Skeletal muscle satellite cell (primary cell): Measurements from ENCODE around the gene WIPF2.
"Not testable (repeated sequence)": the region's sequence is repeated elsewhere in the genome, so short reads cannot be mapped to it uniquely, and the experiment has no call there.

Experiments used
- H3K27me3 ChIP-seq: 2 replicates; pipeline ENCODE4 v1.7.0; 2013; ENCODE audit warnings: low read length; ENCODE audit not compliant: control insufficient read depth, insufficient read depth
- H3K36me3 ChIP-seq: 2 replicates; pipeline ENCODE4 v1.7.0; 2013; ENCODE audit warnings: mild to moderate bottlenecking, control low read depth, low read length; ENCODE audit not compliant: insufficient read depth
- H3K4me1 ChIP-seq: 2 replicates; pipeline ENCODE4 v1.7.0; 2013; ENCODE audit warnings: low read length; ENCODE audit not compliant: control insufficient read depth, insufficient read depth
- H3K4me2 ChIP-seq: 2 replicates; pipeline ENCODE4 v1.7.0; 2013; ENCODE audit warnings: mild to moderate bottlenecking, low read length
- H3K4me3 ChIP-seq: 2 replicates; pipeline ENCODE4 v1.7.0; 2013; ENCODE audit warnings: low read length
- H3K9ac ChIP-seq: 2 replicates; pipeline ENCODE4 v1.7.0; 2013; ENCODE audit warnings: mild to moderate bottlenecking, low read depth, low read length, moderate library complexity
- H3K9me3 ChIP-seq: replicated peaks from 2 replicates; pipeline ENCODE4 v1.7.0; 2013; ENCODE audit warnings: mild to moderate bottlenecking, control low read depth, low read length

The WIPF2 gene

GRCh38 chr17:40230670-40231069 lies 11.6 kb downstream of the WIPF2 start:
- Histone ChIP-seq H3K9me3 (no peaks in the 10 kb centered on the region), H3K9ac (no peak overlapping the region), H3K4me3 (no peak overlapping the region), H3K36me3 (peaks cover 14% of the 10 kb centered on the region), H3K4me1 (no peaks in the 10 kb centered on the region), H3K27me3 (no peaks in the 10 kb centered on the region), H3K4me2 (no peak overlapping the region)

- H3K4me1 ChIP-seq, H3K9me3 ChIP-seq, H3K27me3 ChIP-seq, H3K9ac ChIP-seq, H3K4me2 ChIP-seq, H3K4me3 ChIP-seq: not testable (repeated sequence)
- peaks cover 14% of the 10 kb centered on the region for H3K36me3 ChIP-seq
Measured at GRCh38 chr17:40231928-40232327, 12.8 kb downstream of the WIPF2 start.

GRCh38 chr17:40241252-40241834 lies 22.2 kb downstream of the WIPF2 start:
- Histone ChIP-seq H3K9me3 (no peaks in the 10 kb centered on the region), H3K4me3 (no peak overlapping the region), H3K4me1 (no peaks in the 10 kb centered on the region), H3K4me2 (no peak overlapping the region), H3K9ac (no peak overlapping the region), H3K36me3 (no peaks in the 10 kb centered on the region), H3K27me3 (no peaks in the 10 kb centered on the region)

DNA sequence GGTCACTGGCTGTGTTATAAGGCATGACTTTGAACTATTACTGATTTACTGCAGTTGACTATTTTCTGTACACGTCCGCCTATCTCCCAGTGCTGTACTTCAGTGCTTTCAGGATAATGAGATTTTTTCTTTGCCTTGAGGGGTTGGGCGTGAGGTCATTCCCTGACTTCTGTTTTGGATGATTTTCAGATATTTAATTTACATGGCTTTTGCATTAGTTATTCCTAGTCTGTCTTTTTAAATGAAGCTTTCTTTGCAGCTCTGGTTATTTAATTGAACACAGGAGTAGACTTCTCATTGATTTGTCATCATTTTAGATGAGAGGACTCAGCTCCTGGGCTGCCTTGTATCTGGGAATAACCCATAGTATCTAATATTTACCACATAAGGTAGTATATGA lies 23.7 kb downstream of the WIPF2 start:
- no peaks in the 10 kb centered on the region for H3K9me3 ChIP-seq
- no peaks in the 10 kb centered on the region for H3K4me1 ChIP-seq
- H3K4me3 ChIP-seq = no peak overlapping the region
- no peaks in the 10 kb centered on the region for H3K27me3 ChIP-seq
- H3K9ac ChIP-seq = no peak overlapping the region
- no peaks in the 10 kb centered on the region for H3K36me3 ChIP-seq
- no peak overlapping the region for H3K4me2 ChIP-seq

GRCh38 chr17:40243761-40244160 lies 24.7 kb downstream of the WIPF2 start:
- H3K4me3 ChIP-seq = no peak overlapping the region
- no peaks in the 10 kb centered on the region for H3K4me1 ChIP-seq
- H3K9ac ChIP-seq = no peak overlapping the region
- no peaks in the 10 kb centered on the region for H3K9me3 ChIP-seq
- no peaks in the 10 kb centered on the region for H3K36me3 ChIP-seq
- H3K4me2 ChIP-seq = no peak overlapping the region
- H3K27me3 ChIP-seq = no peaks in the 10 kb centered on the region

- Histone ChIP-seq H3K36me3 (no peaks in the 10 kb centered on the region), H3K4me3 (no peak overlapping the region), H3K4me2 (no peak overlapping the region), H3K27me3 (no peaks in the 10 kb centered on the region), H3K9me3 (no peaks in the 10 kb centered on the region), H3K4me1 (no peaks in the 10 kb centered on the region), H3K9ac (no peak overlapping the region)
Measured at GRCh38 chr17:40244255-40244654, 25.2 kb downstream of the WIPF2 start.

GRCh38 chr17:40247926-40248495 lies 28.9 kb downstream of the WIPF2 start:
- Histone ChIP-seq H3K4me1 (peaks cover 15% of the 10 kb centered on the region), H3K9me3 (no peaks in the 10 kb centered on the region), H3K36me3 (no peaks in the 10 kb centered on the region), H3K9ac (no peak overlapping the region), H3K4me3 (no peak overlapping the region), H3K4me2 (no peak overlapping the region), H3K27me3 (no peaks in the 10 kb centered on the region)

DNA sequence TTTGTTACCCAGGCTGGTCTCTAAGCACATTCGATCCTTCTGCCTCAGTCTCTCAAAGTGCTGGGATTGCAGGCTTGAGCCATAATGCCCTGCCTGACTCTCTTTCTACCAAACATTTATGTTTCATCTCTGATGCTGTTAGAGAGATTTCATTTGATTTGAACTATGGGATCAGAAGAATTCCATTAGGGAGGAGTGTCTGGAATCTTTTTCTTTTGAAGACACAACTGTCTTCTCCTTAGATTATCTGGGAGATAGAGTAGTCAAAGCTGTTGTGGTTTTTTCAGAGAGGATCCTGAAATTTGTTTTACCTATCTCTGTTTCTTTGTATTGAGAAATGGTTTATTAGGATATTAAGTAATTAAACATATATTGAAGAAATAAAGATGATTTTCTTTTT lies 29.4 kb downstream of the WIPF2 start:
- no peaks in the 10 kb centered on the region for H3K9me3 ChIP-seq
- H3K36me3 ChIP-seq = no peaks in the 10 kb centered on the region
- H3K4me2 ChIP-seq = no peak overlapping the region
- no peaks in the 10 kb centered on the region for H3K27me3 ChIP-seq
- no peak overlapping the region for H3K9ac ChIP-seq
- H3K4me1 ChIP-seq = peaks cover 15% of the 10 kb centered on the region
- no peak overlapping the region for H3K4me3 ChIP-seq

- H3K4me3 ChIP-seq = no peak overlapping the region
- peak overlapping the region; percentile 12 for H3K4me2 ChIP-seq
- H3K4me1 ChIP-seq = peaks cover 15% of the 10 kb centered on the region
- peak overlapping the region; percentile 40 for H3K9ac ChIP-seq
- no peaks in the 10 kb centered on the region for H3K27me3 ChIP-seq
- H3K36me3 ChIP-seq = peaks cover 2% of the 10 kb centered on the region
- H3K9me3 ChIP-seq = no peaks in the 10 kb centered on the region
Measured at GRCh38 chr17:40251576-40251975, 32.5 kb downstream of the WIPF2 start.

- Histone ChIP-seq H3K4me3 (no peak overlapping the region), H3K4me1 (peaks cover 15% of the 10 kb centered on the region), H3K27me3 (no peaks in the 10 kb centered on the region), H3K9ac (no peak overlapping the region), H3K9me3 (no peaks in the 10 kb centered on the region), H3K4me2 (no peak overlapping the region), H3K36me3 (peaks cover 12% of the 10 kb centered on the region)
Measured at GRCh38 chr17:40253565-40253964, 34.5 kb downstream of the WIPF2 start.

DNA sequence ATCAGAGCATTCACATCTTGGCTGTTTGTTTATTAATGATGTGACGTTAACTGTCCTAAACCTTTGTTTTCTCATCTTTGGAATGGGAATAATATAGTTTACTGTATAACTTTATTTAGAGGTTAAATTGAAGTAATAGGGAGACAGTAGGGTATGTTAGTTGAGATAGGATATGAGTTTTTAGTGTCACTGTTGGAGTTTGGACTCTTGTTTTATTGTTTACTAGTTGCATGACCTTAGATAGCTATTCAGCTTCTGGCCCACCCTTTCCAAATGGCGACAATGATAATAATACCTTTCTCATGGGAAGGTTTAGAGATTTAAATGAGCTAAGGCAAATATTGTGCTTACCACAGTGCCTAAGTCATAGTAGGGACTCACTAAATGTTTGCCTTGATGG lies 40.4 kb downstream of the WIPF2 start:
- peaks cover 41% of the 10 kb centered on the region for H3K36me3 ChIP-seq
- no peak overlapping the region for H3K4me3 ChIP-seq
- H3K9ac ChIP-seq = no peak overlapping the region
- no peak overlapping the region for H3K4me2 ChIP-seq
- H3K9me3 ChIP-seq = no peaks in the 10 kb centered on the region
- no peaks in the 10 kb centered on the region for H3K4me1 ChIP-seq
- no peaks in the 10 kb centered on the region for H3K27me3 ChIP-seq

DNA sequence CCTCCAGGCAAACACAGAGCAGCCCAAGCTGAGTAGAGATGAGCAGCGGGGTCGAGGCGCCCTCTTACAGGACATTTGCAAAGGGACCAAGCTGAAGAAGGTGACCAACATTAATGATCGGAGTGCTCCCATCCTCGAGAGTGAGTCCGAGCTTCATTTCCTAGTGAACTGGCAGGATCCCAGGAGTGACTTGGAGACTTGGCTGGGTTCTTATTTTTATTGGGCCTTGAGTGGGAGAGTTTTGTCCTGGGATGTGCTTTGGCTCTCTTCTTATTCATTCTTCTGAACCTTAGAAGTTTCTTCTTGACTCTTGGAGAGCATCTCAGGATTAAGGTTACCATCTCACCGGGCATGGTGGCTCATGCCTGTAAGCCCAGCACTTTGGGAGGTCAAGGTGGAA lies 41.4 kb downstream of the WIPF2 start:
- Histone ChIP-seq H3K4me3 (no peak overlapping the region), H3K27me3 (no peaks in the 10 kb centered on the region), H3K4me1 (no peaks in the 10 kb centered on the region), H3K4me2 (no peak overlapping the region), H3K36me3 (peaks cover 51% of the 10 kb centered on the region), H3K9ac (no peak overlapping the region), H3K9me3 (no peaks in the 10 kb centered on the region)
